ENCODE results near the gene FAM180A. TPM values are rescaled to one million over a fixed set of nuclear protein-coding genes. Genes with fewer than 3 reads are reported as not detected.

The FAM180A gene
- polyA plus RNA-seq, 1 of the 3 experiments (the other 2 are of a cell fraction): 0.08 TPM

DNA sequence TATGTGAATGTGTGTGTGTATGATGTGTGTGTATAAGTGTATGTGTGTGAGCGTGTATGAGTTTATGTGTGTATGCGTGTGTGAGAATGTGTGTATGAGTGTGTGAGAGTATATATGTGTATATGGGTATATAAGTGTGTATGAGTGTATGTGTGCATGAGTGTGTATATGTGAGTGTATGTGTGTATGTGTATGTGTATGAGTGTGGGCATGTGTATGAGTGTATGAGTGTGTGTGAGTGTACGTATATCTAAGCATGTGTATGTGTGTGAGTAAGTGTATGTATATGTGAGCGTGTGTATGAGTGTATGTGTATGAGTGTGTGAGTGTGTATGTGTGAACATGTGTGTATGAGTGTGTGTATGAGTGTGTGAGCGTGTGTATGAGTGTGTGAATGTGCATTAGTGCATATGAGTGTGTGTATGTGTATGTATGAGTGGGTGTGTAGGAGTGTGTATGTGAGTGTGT is 33.5 kb downstream of the FAM180A start:
- peak overlapping the region in 1 of 2 experiments; percentile 23; a peak in 1 of 4 replicates for H3K4me3 ChIP-seq (ENCODE audit: low read depth in 2 of 2, low read length in 1 of 2)
- POLR2A ChIA-PET: no interaction called here
- TF ChIP-seq, protein P1, sequence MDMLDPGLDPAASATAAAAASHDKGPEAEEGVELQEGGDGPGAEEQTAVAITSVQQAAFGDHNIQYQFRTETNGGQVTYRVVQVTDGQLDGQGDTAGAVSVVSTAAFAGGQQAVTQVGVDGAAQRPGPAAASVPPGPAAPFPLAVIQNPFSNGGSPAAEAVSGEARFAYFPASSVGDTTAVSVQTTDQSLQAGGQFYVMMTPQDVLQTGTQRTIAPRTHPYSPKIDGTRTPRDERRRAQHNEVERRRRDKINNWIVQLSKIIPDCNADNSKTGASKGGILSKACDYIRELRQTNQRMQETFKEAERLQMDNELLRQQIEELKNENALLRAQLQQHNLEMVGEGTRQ (IDR thresholded peaks at IDR 0.05; ENCODE audit: borderline replicate concordance, low read depth, low read length): no peak
- TF ChIP-seq, protein P2, sequence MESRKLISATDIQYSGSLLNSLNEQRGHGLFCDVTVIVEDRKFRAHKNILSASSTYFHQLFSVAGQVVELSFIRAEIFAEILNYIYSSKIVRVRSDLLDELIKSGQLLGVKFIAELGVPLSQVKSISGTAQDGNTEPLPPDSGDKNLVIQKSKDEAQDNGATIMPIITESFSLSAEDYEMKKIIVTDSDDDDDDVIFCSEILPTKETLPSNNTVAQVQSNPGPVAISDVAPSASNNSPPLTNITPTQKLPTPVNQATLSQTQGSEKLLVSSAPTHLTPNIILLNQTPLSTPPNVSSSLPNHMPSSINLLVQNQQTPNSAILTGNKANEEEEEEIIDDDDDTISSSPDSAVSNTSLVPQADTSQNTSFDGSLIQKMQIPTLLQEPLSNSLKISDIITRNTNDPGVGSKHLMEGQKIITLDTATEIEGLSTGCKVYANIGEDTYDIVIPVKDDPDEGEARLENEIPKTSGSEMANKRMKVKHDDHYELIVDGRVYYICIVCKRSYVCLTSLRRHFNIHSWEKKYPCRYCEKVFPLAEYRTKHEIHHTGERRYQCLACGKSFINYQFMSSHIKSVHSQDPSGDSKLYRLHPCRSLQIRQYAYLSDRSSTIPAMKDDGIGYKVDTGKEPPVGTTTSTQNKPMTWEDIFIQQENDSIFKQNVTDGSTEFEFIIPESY (IDR thresholded peaks at IDR 0.05; ENCODE audit: borderline replicate concordance, low read depth): no peak
- peak overlapping the region; percentile 61; the same call in 1 of the 2 replicates for H3K9ac ChIP-seq
- no peak for DNase-seq
- no peaks in the 10 kb centered on the region for H3K27me3 ChIP-seq (ENCODE audit: insufficient read depth)
- no peaks in the 10 kb centered on the region for H4K20me1 ChIP-seq (ENCODE audit: insufficient read depth)
- CTCF ChIA-PET: interaction anchor here (11.2 kb wide), 1 partner anchor 42 kb away, joined by 153 read pairs; no protein-coding TSS in a partner anchor
- peak overlapping the region; percentile 87 to 93; a peak in 3 of 4 replicates for H3K27ac ChIP-seq (ENCODE audit: low read depth in 2 of 2, low read length in 1 of 2)
- peak overlapping the region; percentile 76 for H3K4me2 ChIP-seq
- H3K9me2 ChIP-seq: no peaks in the 10 kb centered on the region
- no peaks in the 10 kb centered on the region for H3K9me3 ChIP-seq
- H2AFZ ChIP-seq (ENCODE audit: low read depth): no peak overlapping the region
- H3K4me1 ChIP-seq (ENCODE audit: control insufficient read depth in 1 of 2, insufficient read depth in 2 of 2, low read depth in 1 of 2, low read length in 1 of 2): peaks cover 38 to 55% of the 10 kb centered on the region in 2 experiments
- H3K36me3 ChIP-seq (replicated peaks in 1 of 2; ENCODE audit: control insufficient read depth in 1 of 2, insufficient read depth in 2 of 2, low read length in 1 of 2): no peaks in the 10 kb centered on the region
- H3F3A ChIP-seq (replicated peaks; ENCODE audit: insufficient read depth): peaks cover 36% of the 10 kb centered on the region
- no peaks in the 10 kb centered on the region for H3K79me2 ChIP-seq (ENCODE audit: insufficient read depth)
- 93% methylated on average over 5 of the region's 5 CpGs for WGBS (ENCODE audit: low lambda C conversion rate)

- Histone ChIP-seq H3F3A (replicated peaks; ENCODE audit: insufficient read depth) (peaks cover 40% of the 10 kb centered on the region), H3K27me3 (ENCODE audit: insufficient read depth) (no peaks in the 10 kb centered on the region), H3K4me3 (ENCODE audit: low read depth in 2 of 2, low read length in 1 of 2) (peak overlapping the region in 1 of 2 experiments; percentile 23; a peak in 2 of 4 replicates), H3K9me2 (no peaks in the 10 kb centered on the region), H3K4me1 (ENCODE audit: control insufficient read depth in 1 of 2, insufficient read depth in 2 of 2, low read depth in 1 of 2, low read length in 1 of 2) (peaks cover 38 to 54% of the 10 kb centered on the region in 2 experiments), H3K9me3 (no peaks in the 10 kb centered on the region), H3K9ac (peak overlapping the region; percentile 61; the same call in 1 of the 2 replicates), H3K36me3 (replicated peaks in 1 of 2; ENCODE audit: control insufficient read depth in 1 of 2, insufficient read depth in 2 of 2, low read length in 1 of 2) (no peaks in the 10 kb centered on the region), H2AFZ (ENCODE audit: low read depth) (peak overlapping the region; percentile 54; the same call in 1 of the 2 replicates), H4K20me1 (ENCODE audit: insufficient read depth) (no peaks in the 10 kb centered on the region), H3K27ac (ENCODE audit: low read depth in 2 of 2, low read length in 1 of 2) (peak overlapping the region; percentile 87 to 93), H3K4me2 (peak overlapping the region; percentile 76), H3K79me2 (ENCODE audit: insufficient read depth) (no peaks in the 10 kb centered on the region)
- ChIA-PET CTCF (interaction anchor here (1.4 to 11.2 kb wide), 3 partner anchors 16 to 41 kb away, joined by 4 to 153 read pairs (median 73); no protein-coding TSS in a partner anchor), POLR2A (interaction anchor here (0.8 kb wide), 1 partner anchor 52 kb away, joined by 4 read pairs; the partner anchor contains the start of gene STMP1)
- 28% methylated on average over 18 of the region's 20 CpGs for WGBS (ENCODE audit: low lambda C conversion rate)
- peak; percentile 82 for DNase-seq
- TF ChIP-seq, protein P3, sequence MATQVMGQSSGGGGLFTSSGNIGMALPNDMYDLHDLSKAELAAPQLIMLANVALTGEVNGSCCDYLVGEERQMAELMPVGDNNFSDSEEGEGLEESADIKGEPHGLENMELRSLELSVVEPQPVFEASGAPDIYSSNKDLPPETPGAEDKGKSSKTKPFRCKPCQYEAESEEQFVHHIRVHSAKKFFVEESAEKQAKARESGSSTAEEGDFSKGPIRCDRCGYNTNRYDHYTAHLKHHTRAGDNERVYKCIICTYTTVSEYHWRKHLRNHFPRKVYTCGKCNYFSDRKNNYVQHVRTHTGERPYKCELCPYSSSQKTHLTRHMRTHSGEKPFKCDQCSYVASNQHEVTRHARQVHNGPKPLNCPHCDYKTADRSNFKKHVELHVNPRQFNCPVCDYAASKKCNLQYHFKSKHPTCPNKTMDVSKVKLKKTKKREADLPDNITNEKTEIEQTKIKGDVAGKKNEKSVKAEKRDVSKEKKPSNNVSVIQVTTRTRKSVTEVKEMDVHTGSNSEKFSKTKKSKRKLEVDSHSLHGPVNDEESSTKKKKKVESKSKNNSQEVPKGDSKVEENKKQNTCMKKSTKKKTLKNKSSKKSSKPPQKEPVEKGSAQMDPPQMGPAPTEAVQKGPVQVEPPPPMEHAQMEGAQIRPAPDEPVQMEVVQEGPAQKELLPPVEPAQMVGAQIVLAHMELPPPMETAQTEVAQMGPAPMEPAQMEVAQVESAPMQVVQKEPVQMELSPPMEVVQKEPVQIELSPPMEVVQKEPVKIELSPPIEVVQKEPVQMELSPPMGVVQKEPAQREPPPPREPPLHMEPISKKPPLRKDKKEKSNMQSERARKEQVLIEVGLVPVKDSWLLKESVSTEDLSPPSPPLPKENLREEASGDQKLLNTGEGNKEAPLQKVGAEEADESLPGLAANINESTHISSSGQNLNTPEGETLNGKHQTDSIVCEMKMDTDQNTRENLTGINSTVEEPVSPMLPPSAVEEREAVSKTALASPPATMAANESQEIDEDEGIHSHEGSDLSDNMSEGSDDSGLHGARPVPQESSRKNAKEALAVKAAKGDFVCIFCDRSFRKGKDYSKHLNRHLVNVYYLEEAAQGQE (IDR thresholded peaks at IDR 0.05; ENCODE audit: low read depth, low read length): no peak
- TF ChIP-seq NRF1 (IDR thresholded peaks at IDR 0.05; ENCODE audit: low read depth, low read length) (no peak), RXRA (IDR thresholded peaks at IDR 0.05; ENCODE audit: borderline replicate concordance, low read depth) (0 out of 2 replicates have a peak, but pooled peaks have one; percentile 56), RCOR1 (IDR thresholded peaks at IDR 0.05; ENCODE audit: low read length) (peak; percentile 67; the same call in 1 of the 2 replicates), JUND (IDR thresholded peaks at IDR 0.05) (no peak), FOXJ3 (CRISPR knock-in tag; IDR thresholded peaks at IDR 0.05) (no peak), TCF12 (IDR thresholded peaks at IDR 0.05) (peak; percentile 76), FOSL2 (IDR thresholded peaks at IDR 0.05; ENCODE audit: borderline replicate concordance, low read depth) (peak; percentile 72; the same call in 1 of the 2 replicates), EP300 (IDR thresholded peaks at IDR 0.05; ENCODE audit: borderline replicate concordance in 1 of 2, low read depth in 1 of 2, low read length in 1 of 2) (peak in 1 of 2 experiments; percentile 80; a peak in 1 of 4 replicates), GABPA (IDR thresholded peaks at IDR 0.05; ENCODE audit: low read depth) (no peak), MXI1 (IDR thresholded peaks at IDR 0.05; ENCODE audit: low read depth, low read length) (no peak), MEF2A (IDR thresholded peaks at IDR 0.05; ENCODE audit: borderline replicate concordance, low read depth) (no peak), MAX (IDR thresholded peaks at IDR 0.05; ENCODE audit: low read depth) (peak; percentile 84), FOXM1 (IDR thresholded peaks at IDR 0.05; ENCODE audit: low read depth) (no peak)
- TF ChIP-seq, protein P1 (IDR thresholded peaks at IDR 0.05; ENCODE audit: borderline replicate concordance, low read depth, low read length): no peak
Observed at GRCh38 chr7:135714534-135715009, 34.0 kb downstream of the FAM180A start.
